Hindlimb muscle (tissue), 1 donor: ENCODE data around the gene PLLP. TPM values are rescaled to one million over a fixed set of nuclear protein-coding genes. Genes with fewer than 3 reads are reported as not detected.

Experiments used
- DNase-seq: peaks from one replicate; pipeline ENCODE4 v3.0.0-alpha.2; 2013
- polyA plus RNA-seq: library from polyadenylated mRNA; unstranded; fragments of 120-200 nt; gene quantifications from one replicate; pipeline ENCODE4 v1.2.1, GENCODE V29; 2013; ENCODE audit not compliant: insufficient read length

Gene PLLP
- polyA plus RNA-seq, 1 donor, result 0.89 TPM

GRCh38 chr16:57256601-57257395 lies 27.7 kb downstream of the PLLP start:
- DNase-seq, result no peak

- no peak for DNase-seq
Observed at GRCh38 chr16:57255686-57256415, 28.6 kb downstream of the PLLP start.

- DNase-seq, result no peak
Observed at GRCh38 chr16:57253466-57253865, 31.0 kb downstream of the PLLP start.

- no peak for DNase-seq
Observed at GRCh38 chr16:57252148-57252721, 32.2 kb downstream of the PLLP start.

- no peak for DNase-seq
Observed at GRCh38 chr16:57251352-57251751, 33.1 kb downstream of the PLLP start.

- no peak for DNase-seq
Observed at GRCh38 chr16:57245472-57246113, 38.9 kb downstream of the PLLP start.

- peak; percentile 97 for DNase-seq
Observed at GRCh38 chr16:57244767-57245471, 39.6 kb downstream of the PLLP start, which contains the start of gene ARL2BP. Gene ARL2BP (plus strand): TSS chr16:57245259. CDS start chr16:57245368, 109 bp downstream.

- DNase-seq, result peak; percentile 9
Observed at GRCh38 chr16:57244463-57244766, 40.1 kb downstream of the PLLP start.

- DNase-seq, result no peak
Observed at GRCh38 chr16:57242650-57243049, 41.8 kb downstream of the PLLP start.

- DNase-seq, result no peak
Observed at GRCh38 chr16:57240851-57241250, 43.6 kb downstream of the PLLP start.

- no peak for DNase-seq
Observed at GRCh38 chr16:57239107-57239506, 45.4 kb downstream of the PLLP start.

GRCh38 chr16:57238682-57239081 lies 45.8 kb downstream of the PLLP start:
- no peak for DNase-seq

- DNase-seq, result no peak
Observed at GRCh38 chr16:57236022-57236350, 48.5 kb downstream of the PLLP start.

GRCh38 chr16:57235128-57236021 lies 49.1 kb downstream of the PLLP start:
- no peak for DNase-seq

GRCh38 chr16:57234707-57235092 lies 49.8 kb downstream of the PLLP start:
- DNase-seq, result no peak

- no peak for DNase-seq
Observed at GRCh38 chr16:57233944-57234706, 50.3 kb downstream of the PLLP start.

GRCh38 chr16:57231821-57232350 lies 52.6 kb downstream of the PLLP start:
- DNase-seq, result no peak

GRCh38 chr16:57229079-57229478 lies 55.4 kb downstream of the PLLP start:
- no peak for DNase-seq

- no peak for DNase-seq
Observed at GRCh38 chr16:57226701-57227621, 57.5 kb downstream of the PLLP start.
